GM23338 (cell line): ENCODE measurements around the gene ARHGEF10L. TPM values are rescaled to one million over a fixed set of nuclear protein-coding genes. Genes with fewer than 3 reads are reported as not detected.
A peak's percentile ranks its signal among the peaks of the same experiment; 100 is the strongest.

Experiments used
- ATAC-seq: fragments of 200-7000 bp; cut with Tn5 transposase; 3 replicates; pipeline ENCODE4 v1.9.1; 2020
- DNase-seq: peaks from one replicate; pipeline ENCODE4 v3.0.0-alpha.2; 2015; ENCODE audit warnings: low spot score
- H2AFZ ChIP-seq: fragments of 200-600 bp; sonication (generic); 2 replicates; pipeline ENCODE4 v1.8.0; 2016; ENCODE audit warnings: antibody characterized with exemption, mild to moderate bottlenecking, moderate library complexity
- H3F3A ChIP-seq: fragments of 200-600 bp; sonication (generic); replicated peaks from 2 replicates; pipeline ENCODE4 v1.8.0; 2017; ENCODE audit warnings: antibody characterized with exemption, mixed run types, low read depth
- H3K27ac ChIP-seq: fragments of 200-600 bp; sonication (generic); 2 replicates; pipeline ENCODE4 v1.6.1; 2016; ENCODE audit warnings: low read depth
- H3K27me3 ChIP-seq: fragments of 200-600 bp; sonication (generic); 2 replicates; pipeline ENCODE4 v1.8.0; 2016; ENCODE audit warnings: mild to moderate bottlenecking, mixed run types, moderate library complexity; ENCODE audit not compliant: insufficient read depth
- H3K36me3 ChIP-seq: fragments of 200-600 bp; sonication (generic); 2 replicates; pipeline ENCODE4 v1.8.0; 2016; ENCODE audit warnings: mild to moderate bottlenecking; ENCODE audit not compliant: insufficient read depth
- H3K4me1 ChIP-seq: fragments of 200-600 bp; sonication (generic); 2 replicates; pipeline ENCODE4 v1.8.0; 2016; ENCODE audit warnings: mild to moderate bottlenecking, moderate library complexity; ENCODE audit not compliant: insufficient read depth
- H3K4me2 ChIP-seq: fragments of 200-600 bp; sonication (generic); 2 replicates; pipeline ENCODE4 v1.7.1; 2017; ENCODE audit warnings: mixed run types
- H3K4me3 ChIP-seq: fragments of 200-600 bp; sonication (generic); 2 replicates; pipeline ENCODE4 v1.6.1; 2016; ENCODE audit warnings: mixed run types
- H3K79me2 ChIP-seq: fragments of 200-600 bp; sonication (generic); replicated peaks from 2 replicates; pipeline ENCODE4 v1.8.0; 2017; ENCODE audit warnings: mild to moderate bottlenecking; ENCODE audit not compliant: insufficient read depth
- H3K9me2 ChIP-seq: fragments of 200-600 bp; sonication (generic); 2 replicates; pipeline ENCODE4 v1.8.0; 2017; ENCODE audit not compliant: insufficient read depth
- H4K20me1 ChIP-seq: fragments of 200-600 bp; sonication (generic); replicated peaks from 2 replicates; pipeline ENCODE4 v1.8.0; 2017; ENCODE audit warnings: mild to moderate bottlenecking; ENCODE audit not compliant: insufficient read depth
- H3K27ac Mint-ChIP-seq: 2 replicates; pipeline ENCODE4 v1.8.0; 2020; ENCODE audit warnings: inconsistent platforms, mild to moderate bottlenecking, moderate library complexity, mixed read lengths
- H3K27me3 Mint-ChIP-seq: 3 replicates; pipeline ENCODE4 v1.8.0; 2022; ENCODE audit warnings: low read depth, mild to moderate bottlenecking, moderate library complexity, mixed read lengths, inconsistent platforms; ENCODE audit not compliant: insufficient read depth, poor library complexity
- H3K36me3 Mint-ChIP-seq: 3 replicates; pipeline ENCODE4 v1.8.0; 2021; ENCODE audit warnings: low read depth, mild to moderate bottlenecking, inconsistent platforms, moderate library complexity, mixed read lengths
- H3K4me1 Mint-ChIP-seq: 3 replicates; pipeline ENCODE4 v1.8.0; 2020; ENCODE audit warnings: mild to moderate bottlenecking, inconsistent platforms, mixed read lengths
- H3K4me3 Mint-ChIP-seq: 3 replicates; pipeline ENCODE4 v1.8.0; 2021; ENCODE audit warnings: moderate library complexity, mild to moderate bottlenecking, inconsistent platforms, mixed read lengths
- H3K9me3 Mint-ChIP-seq: 3 replicates; pipeline ENCODE4 v1.8.0; 2020; ENCODE audit warnings: moderate library complexity, mild to moderate bottlenecking, inconsistent platforms, mixed read lengths
- EZH2phosphoT487 ChIP-seq: fragments of 200-600 bp; sonication (generic); IDR thresholded peaks from one replicate; pipeline ENCODE4 v1.8.1; 2018; ENCODE audit warnings: antibody characterized with exemption; ENCODE audit not compliant: unreplicated experiment
- ZNF331 ChIP-seq: fragments of 250-450 bp; sonication (Bioruptor Pico); IDR thresholded peaks from 2 replicates; pipeline ENCODE4 v1.5.0; 2020; ENCODE audit warnings: low read depth, mild to moderate bottlenecking, moderate library complexity
- polyA plus RNA-seq: library from polyadenylated mRNA; unstranded; fragments of >200 nt; fragmentation: Nextera tagmentation; extraction: Ambion mirVana; gene quantifications from 2 replicates; pipeline ENCODE4 v1.2.1, GENCODE V29; 2016
- total RNA-seq: library from RNA; depleted of rRNA; stranded (reverse); fragments of >200 nt; shearing (Covaris generic); gene quantifications from 2 replicates; pipeline ENCODE4 v1.2.3, GENCODE V29; 2014
- TF ChIP-seq, protein P1 (sequence below): fragments of 250-450 bp; sonication (Bioruptor Pico); IDR thresholded peaks from 2 replicates; pipeline ENCODE4 v1.5.0; 2020; ENCODE audit warnings: mild to moderate bottlenecking, moderate library complexity
- TF ChIP-seq, protein P2 (sequence below), 2 experiments: fragments of 200-600 bp in 1 of 2; sonication (generic) in 1 of 2; conservative IDR thresholded peaks; 2 replicates each; pipeline versions ENCODE4 v1.5.1 to v1.6.1; 2016 to 2017; ENCODE audit warnings: antibody characterized with exemption in 2 of 2, low read depth in 2 of 2, mild to moderate bottlenecking in 2 of 2, moderate library complexity in 1 of 2
- TF ChIP-seq, protein P3 (sequence below): IDR thresholded peaks from 2 replicates; pipeline ENCODE4 v1.6.1; 2016; ENCODE audit warnings: antibody characterized with exemption

The ARHGEF10L gene
- total and polyA plus RNA-seq, 2 experiments from 2014 or later, result 12.1 to 46.8 TPM

DNA sequence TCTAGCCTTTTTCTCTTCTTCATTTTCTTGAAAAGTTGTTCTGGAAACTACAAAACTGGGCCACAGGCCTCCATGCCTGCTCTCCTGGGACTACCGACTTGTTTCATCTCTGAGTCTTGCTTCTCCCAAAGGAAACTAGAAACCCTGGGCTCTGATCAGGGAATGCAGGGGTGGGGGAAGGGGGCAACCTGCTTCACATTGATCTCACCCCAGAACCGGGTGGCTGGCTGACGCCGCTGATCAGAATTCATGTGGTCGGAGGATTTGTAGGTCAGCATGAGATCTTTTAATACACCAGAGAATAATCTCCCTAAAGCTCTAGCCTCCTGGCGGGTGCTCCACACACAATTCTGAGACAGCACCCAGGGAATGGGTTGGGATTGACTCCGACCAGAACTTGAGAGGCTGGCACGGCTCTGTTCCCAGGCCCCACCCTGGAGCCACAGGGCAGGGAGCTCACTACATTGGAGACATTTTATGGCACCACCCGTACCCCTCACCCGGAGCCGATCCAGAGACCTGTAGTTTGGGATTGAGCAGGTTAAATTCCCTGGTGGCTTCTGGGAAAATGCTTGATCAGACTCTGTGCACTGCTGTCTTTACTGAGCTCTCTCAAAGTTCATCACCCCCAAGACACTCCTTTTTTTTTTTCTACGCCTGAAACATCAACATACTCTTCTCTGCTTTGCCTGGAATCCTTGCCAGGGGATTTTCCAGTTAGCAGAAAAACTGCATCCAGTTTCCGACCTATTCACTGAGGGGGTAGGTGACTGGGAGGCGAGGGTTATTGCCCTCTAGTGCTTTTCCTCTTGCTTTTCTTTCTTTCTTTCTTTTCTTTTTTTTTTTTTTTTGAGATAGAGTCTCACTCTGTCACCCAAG, 12.2 kb upstream of the ARHGEF10L start (continued):
- TF ChIP-seq, protein P1, sequence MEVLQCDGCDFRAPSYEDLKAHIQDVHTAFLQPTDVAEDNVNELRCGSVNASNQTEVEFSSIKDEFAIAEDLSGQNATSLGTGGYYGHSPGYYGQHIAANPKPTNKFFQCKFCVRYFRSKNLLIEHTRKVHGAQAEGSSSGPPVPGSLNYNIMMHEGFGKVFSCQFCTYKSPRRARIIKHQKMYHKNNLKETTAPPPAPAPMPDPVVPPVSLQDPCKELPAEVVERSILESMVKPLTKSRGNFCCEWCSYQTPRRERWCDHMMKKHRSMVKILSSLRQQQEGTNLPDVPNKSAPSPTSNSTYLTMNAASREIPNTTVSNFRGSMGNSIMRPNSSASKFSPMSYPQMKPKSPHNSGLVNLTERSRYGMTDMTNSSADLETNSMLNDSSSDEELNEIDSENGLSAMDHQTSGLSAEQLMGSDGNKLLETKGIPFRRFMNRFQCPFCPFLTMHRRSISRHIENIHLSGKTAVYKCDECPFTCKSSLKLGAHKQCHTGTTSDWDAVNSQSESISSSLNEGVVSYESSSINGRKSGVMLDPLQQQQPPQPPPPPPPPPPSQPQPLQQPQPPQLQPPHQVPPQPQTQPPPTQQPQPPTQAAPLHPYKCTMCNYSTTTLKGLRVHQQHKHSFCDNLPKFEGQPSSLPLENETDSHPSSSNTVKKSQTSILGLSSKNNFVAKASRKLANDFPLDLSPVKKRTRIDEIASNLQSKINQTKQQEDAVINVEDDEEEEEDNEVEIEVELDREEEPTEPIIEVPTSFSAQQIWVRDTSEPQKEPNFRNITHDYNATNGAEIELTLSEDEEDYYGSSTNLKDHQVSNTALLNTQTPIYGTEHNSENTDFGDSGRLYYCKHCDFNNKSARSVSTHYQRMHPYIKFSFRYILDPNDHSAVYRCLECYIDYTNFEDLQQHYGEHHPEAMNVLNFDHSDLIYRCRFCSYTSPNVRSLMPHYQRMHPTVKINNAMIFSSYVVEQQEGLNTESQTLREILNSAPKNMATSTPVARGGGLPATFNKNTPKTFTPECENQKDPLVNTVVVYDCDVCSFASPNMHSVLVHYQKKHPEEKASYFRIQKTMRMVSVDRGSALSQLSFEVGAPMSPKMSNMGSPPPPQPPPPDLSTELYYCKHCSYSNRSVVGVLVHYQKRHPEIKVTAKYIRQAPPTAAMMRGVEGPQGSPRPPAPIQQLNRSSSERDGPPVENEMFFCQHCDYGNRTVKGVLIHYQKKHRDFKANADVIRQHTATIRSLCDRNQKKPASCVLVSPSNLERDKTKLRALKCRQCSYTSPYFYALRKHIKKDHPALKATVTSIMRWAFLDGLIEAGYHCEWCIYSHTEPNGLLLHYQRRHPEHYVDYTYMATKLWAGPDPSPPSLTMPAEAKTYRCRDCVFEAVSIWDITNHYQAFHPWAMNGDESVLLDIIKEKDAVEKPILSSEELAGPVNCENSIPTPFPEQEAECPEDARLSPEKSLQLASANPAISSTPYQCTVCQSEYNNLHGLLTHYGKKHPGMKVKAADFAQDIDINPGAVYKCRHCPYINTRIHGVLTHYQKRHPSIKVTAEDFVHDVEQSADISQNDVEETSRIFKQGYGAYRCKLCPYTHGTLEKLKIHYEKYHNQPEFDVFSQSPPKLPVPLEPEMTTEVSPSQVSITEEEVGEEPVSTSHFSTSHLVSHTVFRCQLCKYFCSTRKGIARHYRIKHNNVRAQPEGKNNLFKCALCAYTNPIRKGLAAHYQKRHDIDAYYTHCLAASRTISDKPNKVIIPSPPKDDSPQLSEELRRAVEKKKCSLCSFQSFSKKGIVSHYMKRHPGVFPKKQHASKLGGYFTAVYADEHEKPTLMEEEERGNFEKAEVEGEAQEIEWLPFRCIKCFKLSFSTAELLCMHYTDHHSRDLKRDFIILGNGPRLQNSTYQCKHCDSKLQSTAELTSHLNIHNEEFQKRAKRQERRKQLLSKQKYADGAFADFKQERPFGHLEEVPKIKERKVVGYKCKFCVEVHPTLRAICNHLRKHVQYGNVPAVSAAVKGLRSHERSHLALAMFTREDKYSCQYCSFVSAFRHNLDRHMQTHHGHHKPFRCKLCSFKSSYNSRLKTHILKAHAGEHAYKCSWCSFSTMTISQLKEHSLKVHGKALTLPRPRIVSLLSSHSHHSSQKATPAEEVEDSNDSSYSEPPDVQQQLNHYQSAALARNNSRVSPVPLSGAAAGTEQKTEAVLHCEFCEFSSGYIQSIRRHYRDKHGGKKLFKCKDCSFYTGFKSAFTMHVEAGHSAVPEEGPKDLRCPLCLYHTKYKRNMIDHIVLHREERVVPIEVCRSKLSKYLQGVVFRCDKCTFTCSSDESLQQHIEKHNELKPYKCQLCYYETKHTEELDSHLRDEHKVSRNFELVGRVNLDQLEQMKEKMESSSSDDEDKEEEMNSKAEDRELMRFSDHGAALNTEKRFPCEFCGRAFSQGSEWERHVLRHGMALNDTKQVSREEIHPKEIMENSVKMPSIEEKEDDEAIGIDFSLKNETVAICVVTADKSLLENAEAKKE, result no peak
- TF ChIP-seq ZNF331 (CRISPR knock-in tag) (no peak), EZH2phosphoT487 (no peak)

DNA sequence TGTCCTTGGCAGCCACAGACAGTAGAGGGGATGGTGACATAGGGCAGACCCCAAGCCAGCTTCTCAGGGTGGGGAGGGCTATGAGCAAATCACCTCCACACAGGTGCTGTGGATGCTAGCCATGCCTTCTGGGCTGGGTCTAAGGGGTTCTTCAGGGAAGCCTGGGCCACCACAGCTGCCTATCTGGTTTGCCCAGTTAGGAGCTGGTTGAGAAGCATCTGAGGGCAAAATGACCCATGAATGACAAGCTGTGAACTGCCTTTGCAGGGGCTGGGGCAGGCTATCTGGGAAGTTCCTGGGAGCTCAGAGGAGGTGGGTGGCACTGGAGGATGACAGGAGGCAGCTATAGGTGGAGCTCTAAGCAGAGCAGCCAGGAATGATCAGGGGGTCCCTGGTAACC, 10.1 kb upstream of the ARHGEF10L start:
- Histone ChIP-seq H3K9me2 (no peaks in the 10 kb centered on the region), H3K4me2 (no peak overlapping the region), H3K36me3 (no peaks in the 10 kb centered on the region), H3K4me1 (peaks cover 18% of the 10 kb centered on the region), H4K20me1 (no peaks in the 10 kb centered on the region), H3K27ac (no peak overlapping the region), H3K27me3 (no peaks in the 10 kb centered on the region), H3F3A (peaks cover 6% of the 10 kb centered on the region), H2AFZ (no peak overlapping the region), H3K4me3 (no peak overlapping the region), H3K79me2 (no peaks in the 10 kb centered on the region)
- Mint-ChIP-seq H3K27ac (no peak overlapping the region), H3K4me1 (peaks cover 42% of the 10 kb centered on the region), H3K4me3 (no peak overlapping the region), H3K36me3 (no peaks in the 10 kb centered on the region), H3K27me3 (peaks cover 22% of the 10 kb centered on the region), H3K9me3 (no peaks in the 10 kb centered on the region; the same call in 2 of the 3 replicates)
- TF ChIP-seq, protein P2, sequence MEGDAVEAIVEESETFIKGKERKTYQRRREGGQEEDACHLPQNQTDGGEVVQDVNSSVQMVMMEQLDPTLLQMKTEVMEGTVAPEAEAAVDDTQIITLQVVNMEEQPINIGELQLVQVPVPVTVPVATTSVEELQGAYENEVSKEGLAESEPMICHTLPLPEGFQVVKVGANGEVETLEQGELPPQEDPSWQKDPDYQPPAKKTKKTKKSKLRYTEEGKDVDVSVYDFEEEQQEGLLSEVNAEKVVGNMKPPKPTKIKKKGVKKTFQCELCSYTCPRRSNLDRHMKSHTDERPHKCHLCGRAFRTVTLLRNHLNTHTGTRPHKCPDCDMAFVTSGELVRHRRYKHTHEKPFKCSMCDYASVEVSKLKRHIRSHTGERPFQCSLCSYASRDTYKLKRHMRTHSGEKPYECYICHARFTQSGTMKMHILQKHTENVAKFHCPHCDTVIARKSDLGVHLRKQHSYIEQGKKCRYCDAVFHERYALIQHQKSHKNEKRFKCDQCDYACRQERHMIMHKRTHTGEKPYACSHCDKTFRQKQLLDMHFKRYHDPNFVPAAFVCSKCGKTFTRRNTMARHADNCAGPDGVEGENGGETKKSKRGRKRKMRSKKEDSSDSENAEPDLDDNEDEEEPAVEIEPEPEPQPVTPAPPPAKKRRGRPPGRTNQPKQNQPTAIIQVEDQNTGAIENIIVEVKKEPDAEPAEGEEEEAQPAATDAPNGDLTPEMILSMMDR (conservative IDR thresholded peaks at IDR 0.05; ENCODE audit: low read depth in 2 of 2), result 0 out of 4 replicates have a peak, but pooled peaks of 1 of the 2 experiments have one; percentile 25
- TF ChIP-seq, protein P3, sequence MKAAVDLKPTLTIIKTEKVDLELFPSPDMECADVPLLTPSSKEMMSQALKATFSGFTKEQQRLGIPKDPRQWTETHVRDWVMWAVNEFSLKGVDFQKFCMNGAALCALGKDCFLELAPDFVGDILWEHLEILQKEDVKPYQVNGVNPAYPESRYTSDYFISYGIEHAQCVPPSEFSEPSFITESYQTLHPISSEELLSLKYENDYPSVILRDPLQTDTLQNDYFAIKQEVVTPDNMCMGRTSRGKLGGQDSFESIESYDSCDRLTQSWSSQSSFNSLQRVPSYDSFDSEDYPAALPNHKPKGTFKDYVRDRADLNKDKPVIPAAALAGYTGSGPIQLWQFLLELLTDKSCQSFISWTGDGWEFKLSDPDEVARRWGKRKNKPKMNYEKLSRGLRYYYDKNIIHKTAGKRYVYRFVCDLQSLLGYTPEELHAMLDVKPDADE, result no peak
- DNase-seq (no peak), ATAC-seq (no peak)
